HG03520 (cell line): ENCODE measurements around the gene KAZN.

ENCODE experiments used
- ATAC-seq: cut with Tn5 transposase; IDR thresholded peaks from one replicate; pipeline ENCODE4 v1.9.1; 2021; ENCODE audit warnings: mild to moderate bottlenecking, moderate library complexity; ENCODE audit not compliant: unreplicated experiment

KAZN gene

DNA sequence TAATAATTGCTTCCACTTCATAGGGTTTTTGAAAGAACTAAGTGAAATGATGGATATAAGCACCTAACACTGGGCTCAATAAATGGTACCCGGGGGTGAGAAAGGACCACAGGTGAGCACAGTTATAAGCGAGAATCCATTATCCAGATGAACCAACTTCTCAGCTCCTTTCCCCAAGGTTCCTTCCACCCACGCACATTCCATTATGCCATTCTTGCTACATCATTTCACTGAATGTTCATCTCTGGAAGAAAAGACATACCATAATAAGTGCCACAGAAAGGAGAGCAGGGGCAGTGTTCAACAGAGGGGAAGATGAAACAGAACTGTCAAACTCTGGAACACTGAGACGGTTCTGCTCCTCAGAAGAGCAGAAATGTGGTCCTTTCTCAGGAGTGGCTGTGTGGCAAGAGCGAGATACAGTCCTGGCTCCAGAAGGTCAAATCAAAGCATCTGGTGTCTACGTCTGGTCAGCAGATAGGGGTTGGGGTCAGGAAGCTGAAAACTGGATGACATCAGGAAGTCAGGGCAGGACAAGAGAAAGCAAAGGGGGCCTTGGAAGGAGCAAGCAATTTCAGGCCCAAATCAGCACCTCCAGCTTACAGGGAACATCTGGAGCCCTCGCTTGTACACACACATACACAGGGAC is 299.6 kb downstream of the KAZN start:
- no peak for ATAC-seq

DNA sequence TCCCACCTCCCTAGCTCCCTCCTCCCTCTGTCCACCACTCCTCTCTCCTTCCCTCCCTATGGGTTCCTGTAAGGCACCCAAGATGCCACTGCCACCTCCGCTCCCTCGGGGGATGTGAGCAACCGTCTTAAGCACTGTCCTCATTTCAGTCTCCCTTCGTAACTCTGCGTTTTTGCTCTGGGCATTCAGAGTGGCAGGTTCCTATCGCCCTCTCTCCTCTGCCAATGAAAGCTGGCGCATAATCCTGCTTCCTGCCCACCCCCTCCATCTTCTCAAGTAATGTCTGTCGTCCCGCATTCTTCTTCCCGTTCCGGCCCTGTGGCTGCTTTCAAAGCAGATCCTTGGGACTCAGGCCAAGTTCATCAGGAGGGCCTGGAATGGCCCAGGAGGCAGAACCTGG is 301.2 kb downstream of the KAZN start:
- no peak for ATAC-seq

DNA sequence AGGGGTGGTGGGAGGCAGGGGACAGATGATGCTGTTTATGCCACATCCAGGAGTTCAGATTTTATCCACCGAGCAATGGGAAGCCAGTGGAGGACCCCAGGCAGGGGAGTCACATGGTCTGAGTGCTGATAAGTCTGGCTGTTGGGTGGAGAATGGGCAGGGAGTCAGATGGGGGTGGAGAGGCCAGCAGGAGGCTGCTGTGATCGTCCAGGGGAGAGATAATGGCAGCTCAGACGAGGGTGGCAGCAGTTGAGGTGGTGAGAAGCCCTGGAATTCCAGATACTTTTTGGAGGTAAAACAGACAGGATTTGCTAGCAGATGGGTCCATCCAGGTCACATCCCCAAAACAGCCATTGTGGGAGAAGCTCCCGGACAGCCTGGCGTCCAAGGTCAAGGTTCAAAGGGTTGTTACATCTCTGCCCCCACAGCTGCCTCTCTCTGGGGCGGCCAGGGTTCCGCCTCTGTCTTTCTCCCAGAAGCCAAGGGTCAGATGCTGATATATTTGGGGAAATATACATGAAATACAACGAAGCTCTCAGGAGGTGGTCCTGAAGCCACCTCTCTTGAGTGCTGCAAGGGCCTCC is 303.0 kb downstream of the KAZN start:
- ATAC-seq: no peak

- no peak for ATAC-seq
Measured at GRCh38 chr1:14903922-14904321, 305.4 kb downstream of the KAZN start.

DNA sequence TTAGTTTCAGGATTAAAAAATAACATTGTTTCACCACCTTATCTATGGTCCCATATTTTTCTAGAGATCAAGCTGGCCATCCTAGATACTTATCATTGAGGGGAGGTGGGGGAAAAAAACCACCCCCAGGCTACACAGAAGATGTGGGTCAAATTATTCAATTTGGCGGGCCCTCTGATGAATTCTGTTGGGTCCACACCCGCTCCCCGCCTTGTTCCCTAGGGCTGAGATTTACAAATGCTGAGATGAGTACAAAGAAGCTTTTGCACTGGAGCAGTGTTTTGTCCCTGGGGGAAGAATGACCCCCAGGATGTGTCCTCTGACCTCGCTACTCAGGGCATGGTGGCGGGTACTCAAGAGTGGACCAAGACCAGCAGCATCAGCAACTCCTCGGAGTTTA is 308.2 kb downstream of the KAZN start:
- ATAC-seq: no peak

DNA sequence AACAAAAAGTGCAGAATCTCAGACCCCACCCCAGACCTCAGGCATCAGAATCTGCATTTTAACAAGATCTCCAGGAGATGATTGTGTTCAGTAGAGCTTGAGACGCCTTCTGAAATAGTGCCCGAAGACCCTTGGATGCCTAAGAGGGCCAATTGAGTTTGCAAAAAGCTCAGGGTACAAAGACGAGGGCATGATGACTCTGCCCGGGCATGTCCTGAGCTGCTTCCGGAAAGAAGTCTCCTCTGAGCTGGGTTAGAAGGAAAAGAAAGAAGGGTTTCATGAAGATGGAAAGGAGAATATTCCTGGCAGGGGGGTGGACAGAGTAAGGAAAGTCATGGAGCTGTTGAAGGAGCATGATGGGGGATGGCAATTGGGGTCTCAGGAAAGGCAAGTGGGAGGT is 308.9 kb downstream of the KAZN start:
- ATAC-seq: no peak

- no peak for ATAC-seq
Measured at GRCh38 chr1:14909273-14909672, 310.8 kb downstream of the KAZN start.

DNA sequence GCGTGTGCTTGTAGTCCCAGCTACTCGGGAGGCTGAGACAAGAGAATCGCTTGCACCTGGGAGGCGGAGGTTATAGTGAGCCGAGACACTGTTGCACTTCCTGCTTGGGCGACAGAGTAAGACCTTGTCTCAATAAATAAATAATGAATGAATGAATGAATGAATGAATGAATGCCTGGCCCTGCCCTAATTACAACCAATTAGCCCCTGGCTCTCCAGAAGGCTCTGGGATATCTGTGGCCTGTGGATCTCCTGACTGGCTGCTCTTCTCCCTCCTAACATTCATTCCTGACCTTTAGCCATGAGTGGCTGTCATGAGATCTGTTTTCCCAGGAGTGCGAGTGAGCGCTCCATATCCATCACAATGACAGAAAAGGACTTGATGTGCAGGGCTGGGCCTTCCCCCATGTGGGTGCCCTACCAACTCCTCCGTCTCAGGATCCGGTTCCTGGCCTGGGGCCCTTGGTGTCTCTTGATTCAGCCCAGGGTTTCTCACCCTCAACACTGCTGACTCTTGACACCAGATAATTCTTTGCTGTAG is 311.5 kb downstream of the KAZN start:
- ATAC-seq: no peak

- ATAC-seq: no peak
Measured at GRCh38 chr1:14910984-14911721, 312.7 kb downstream of the KAZN start.

DNA sequence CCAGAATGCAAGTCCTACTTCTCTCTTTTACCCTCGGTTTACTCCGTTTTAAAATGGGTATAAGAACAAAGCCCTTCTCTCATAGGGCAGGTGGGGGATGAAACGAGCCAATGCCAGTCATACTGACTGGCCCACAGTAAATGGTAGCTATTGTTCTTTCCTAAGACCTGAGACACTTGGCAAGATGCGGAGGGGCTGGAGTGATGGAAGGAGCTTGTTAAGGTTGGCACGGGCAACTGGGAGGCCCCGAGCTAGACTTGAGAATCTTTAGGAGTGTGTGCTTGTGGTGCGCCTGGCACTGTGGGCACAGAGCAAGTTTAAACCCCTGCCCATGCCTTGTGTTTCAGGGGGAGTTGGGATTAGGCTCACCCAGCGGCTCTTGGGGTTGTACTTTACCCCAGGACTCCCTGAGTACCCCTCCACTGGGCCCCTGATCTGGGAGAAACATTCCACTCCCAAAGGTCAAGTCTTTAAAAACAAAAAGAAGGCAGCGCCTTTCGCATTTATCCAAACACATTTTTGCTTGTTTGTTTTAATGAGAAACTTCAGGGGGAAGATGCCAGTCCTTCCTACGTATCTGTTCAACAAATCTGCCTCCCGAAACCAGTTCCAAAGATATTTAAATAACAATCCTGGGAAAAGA is 314.5 kb downstream of the KAZN start:
- no peak for ATAC-seq

DNA sequence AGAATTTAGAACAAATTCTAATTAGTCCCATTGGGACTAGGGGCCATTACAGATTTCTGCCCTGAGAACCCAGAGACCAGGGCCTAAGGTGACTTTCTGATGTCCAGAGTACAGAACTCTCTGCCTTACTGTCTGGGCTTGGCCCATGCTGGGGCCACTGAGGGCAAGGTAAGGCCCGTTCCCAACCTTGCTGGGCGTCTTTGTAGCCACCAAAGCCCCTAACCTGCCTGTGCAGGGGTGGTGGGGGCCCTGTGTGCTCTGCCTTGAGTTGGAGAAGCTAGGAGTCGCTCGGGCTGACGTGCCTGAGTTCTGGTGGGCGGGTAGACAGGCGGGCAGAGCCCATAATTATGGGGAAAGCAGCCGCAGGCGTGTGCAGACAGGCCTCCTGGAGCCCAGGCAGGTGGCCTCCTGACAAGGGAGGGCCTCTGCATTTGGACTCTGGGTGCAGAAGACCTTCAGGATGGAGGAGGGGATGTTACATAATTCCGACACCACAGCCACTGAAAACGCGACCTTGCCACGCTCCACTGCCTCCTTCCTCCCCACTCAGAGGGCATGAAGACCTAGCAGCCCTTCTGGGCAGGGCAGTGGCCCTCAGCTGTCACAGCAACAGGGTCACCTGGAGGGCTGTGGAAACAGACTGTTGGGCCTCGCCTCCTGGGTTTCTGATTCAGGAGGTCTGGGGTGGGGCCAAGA is 315.1 kb downstream of the KAZN start:
- ATAC-seq: no peak

GRCh38 chr1:14914351-14914988 is 316.0 kb downstream of the KAZN start:
- no peak for ATAC-seq

DNA sequence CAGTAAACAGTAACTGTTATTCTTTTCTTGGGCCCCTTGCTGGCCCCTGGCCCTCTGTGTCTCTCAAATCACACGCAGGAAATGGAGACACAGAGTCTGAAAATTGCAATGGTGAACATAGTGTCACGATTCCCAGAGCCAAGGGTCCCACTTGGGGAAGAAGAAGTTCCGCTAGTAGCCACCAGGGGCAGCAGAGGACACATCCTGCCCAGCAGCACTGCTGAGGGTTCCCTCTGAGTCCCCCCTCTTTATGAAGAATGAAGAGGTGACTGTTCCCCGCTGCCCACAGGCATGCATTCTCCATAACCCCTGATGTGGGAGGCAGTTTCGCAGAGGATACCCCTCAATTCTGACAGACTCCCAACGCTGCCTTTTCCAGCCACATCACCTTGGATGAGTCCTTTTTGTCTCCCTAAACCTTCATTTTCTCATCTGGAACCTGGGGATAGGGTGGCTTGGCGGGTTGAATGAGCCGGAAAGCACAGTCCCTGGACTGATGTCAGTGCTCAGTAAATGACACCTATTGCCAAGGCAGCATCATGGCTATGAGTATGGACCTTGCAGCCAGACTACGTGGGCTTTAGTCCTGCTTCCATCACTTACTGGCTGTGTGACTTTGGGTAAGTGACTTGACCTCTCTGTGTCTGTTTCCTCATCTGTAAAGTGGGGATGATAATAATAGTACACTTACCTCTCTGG is 317.0 kb downstream of the KAZN start:
- no peak for ATAC-seq

DNA sequence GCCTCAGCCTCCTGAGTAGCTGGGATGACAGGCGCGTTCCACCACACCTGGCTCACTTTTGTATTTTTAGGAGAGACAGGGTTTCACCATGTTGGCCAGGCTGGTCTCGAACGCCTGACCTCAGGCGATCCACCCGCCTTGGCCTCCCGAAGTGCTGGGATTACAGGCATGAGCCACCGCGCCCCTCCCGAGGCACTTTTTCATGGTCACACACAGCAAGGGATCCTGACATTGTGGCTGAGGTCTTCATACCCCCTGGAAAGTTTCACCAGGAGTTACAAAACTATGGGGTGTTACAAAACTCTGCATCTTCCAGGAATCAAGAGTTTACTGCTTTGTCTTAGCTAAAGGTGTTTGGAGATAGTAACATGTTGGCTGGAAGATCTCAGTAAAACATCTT is 320.8 kb downstream of the KAZN start:
- no peak for ATAC-seq

DNA sequence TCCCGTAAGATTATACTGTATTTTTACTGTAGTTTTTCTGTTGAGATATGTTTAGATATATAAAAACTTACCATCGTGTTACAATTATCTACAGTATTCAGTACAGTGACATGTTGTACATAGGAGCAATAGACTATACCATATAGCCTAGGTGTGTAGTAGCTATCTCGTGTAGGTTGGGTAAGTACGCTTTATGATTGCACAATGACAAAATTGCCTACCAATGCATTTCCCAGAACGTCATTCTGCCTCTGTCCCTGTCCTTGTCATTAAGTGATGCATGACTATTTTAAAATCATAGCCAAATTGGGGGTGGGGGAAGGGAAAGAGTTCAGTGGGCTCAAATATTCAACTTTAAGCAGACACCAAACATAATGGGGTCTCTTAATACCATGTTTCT is 321.3 kb downstream of the KAZN start:
- no peak for ATAC-seq

DNA sequence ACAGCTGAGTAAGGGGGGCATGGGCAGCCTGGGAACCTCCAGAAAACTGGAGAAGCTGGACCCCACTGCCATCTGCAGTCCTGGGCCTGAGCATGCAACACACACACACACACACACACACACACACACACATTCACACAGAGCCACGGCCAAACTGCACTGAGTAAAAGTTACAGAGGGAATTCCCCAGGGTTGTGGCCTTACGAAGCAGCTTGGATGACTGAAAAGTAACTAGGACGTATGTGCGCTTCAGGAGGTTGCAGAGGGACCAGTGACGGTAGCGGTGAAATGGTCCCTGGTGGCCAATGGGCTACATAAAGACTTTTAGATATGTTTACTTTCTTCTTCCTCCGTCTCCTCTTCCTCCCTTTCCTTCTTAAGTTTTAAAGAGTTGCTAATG is 322.6 kb downstream of the KAZN start:
- no peak for ATAC-seq

DNA sequence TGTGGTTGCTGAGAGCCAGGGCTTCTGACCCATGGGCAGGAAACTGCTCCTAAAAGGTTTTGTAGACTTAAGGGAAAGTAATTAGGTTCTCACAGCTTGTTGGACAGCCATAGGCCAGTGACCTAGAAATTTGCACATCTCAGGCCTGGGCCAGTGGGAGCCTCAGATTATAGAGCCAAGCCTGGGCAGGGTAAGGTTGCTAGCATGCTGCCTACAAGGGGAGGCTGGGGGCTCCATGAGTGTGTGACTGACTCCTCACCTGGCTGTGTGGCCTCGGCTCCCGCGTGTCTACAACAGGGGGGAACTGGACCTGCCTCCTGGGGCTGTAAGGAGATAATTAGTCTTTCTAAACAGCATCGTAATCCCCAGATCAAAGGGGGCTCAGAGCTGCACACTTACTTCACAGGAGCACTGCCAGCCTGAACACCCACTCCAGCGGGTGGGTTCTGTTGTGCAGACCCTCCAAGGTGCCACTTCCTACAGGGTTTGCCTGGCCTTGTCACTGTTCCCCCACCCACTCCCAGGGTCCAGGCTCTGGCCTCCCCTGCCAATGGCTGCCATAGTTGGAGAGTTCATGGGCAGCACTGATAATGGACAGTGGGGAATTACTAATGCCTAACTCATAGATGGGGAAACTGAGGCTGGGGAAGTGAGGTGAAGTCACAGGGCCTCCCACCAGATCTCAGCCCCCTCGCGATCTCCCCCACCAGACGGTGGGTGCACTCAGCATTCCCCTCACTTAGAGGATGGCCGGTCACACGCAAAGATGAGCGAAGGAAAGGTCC is 324.6 kb downstream of the KAZN start:
- no peak for ATAC-seq

DNA sequence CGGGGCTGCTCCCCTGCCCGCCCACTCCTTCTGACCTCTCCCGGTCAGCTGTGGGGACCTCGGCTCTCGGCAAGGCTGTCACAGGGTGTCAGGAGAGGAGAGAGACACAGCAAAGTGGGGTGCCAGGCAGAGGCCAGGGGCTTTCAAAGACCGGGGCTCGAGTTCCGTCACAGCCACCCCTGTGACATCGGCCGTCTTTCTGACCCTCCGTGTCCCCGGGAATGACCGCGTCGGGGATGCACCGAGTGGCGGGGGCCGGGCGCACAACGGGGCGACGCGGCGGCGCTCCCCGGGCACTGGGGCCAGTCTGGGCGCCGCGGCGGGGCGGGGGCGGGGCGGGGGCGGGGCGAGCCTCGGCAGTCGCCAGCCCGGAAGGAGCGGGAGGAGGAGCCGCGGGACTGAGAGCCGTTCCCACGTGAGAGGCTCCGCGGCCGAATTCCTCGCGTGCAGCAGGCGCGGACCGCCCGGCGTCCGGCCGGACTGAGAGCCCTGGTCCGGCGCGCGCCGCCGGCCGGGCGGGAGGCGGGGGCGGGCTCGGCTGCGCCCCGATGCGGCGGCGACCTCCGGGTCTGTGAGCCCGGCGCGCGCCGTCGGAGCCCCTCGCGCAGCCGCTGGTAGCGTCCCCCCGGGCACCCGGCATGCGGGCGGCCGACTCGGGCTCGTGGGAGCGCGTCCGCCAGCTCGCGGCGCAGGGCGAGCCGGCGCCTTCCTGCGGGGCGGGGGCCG is 325.4 kb downstream of the KAZN start:
- ATAC-seq: no peak
